ENCODE data around the gene MARCHF2. TPM values are rescaled to one million over a fixed set of nuclear protein-coding genes. Genes with fewer than 3 reads are reported as not detected.

Gene MARCHF2
- total and polyA plus RNA-seq, 2 donors (not counting 3 experiments of a cell fraction or from before 2014, with no cell fraction given), result 43.5 to 91.9 TPM

DNA sequence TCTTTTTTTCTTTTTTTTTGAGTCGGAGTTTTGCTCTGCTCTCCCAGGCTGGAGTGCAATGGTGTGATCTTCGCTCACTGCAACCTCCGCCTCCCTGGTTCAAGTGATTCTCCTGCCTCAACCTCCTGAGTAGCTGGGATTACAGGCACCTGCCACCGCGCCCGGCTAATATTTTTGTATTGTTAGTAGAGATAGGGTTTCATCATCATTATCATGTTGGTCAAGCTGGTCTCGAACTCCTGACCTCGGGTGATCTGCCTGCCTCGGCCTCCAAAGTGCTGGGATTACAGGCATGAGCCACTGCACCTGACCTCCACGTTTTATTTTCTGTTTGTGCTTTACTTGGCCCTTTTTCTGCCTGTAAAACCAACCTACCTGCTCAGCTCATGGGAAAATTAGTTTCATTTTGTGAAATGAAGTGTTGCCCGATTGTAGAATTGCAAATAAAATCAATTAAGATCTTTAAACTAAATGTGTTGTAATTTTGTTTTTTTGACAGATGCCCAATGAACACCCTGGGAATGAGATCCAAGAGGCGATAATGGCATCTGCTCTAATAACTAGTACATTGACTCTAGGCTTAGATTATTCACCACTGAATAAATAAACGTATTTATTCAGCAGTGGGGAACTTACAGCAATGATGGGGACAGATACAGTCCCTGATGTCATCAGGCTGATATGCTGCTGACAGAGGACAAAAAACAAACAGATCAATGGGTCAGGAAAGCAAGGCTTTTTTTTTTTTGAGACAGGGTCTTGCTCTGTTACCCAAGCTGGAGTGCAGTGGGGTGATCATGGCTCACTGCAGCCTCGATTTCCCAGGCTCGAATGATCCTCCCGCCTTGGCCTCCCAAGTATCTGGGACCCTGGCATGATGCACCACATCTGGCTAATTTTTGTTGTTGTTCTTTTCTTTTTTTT is 25.2 kb upstream of the MARCHF2 start:
- Histone ChIP-seq H2AFZ (ENCODE audit: low read depth, low read length) (no peak overlapping the region), H3K4me3 (replicated peaks in 1 of 3; ENCODE audit: insufficient read depth in 1 of 3, low read depth in 1 of 3, low read length in 3 of 3) (no peak overlapping the region), H3K36me3 (ENCODE audit: control insufficient read depth in 2 of 2, extremely low read depth in 1 of 2, insufficient read depth in 2 of 2, low read length in 2 of 2) (no peaks in the 10 kb centered on the region), H3K9me3 (replicated peaks; ENCODE audit: control insufficient read depth, insufficient read depth, low read length) (no peaks in the 10 kb centered on the region), H3K9ac (replicated peaks; ENCODE audit: extremely low read depth, insufficient read depth, low read length) (no peak overlapping the region), H3K4me2 (ENCODE audit: insufficient read depth, low read length) (no peak overlapping the region), H3K9me1 (replicated peaks; ENCODE audit: control insufficient read depth, extremely low read depth, insufficient read depth, low read length) (no peaks in the 10 kb centered on the region), H3K27ac (ENCODE audit: insufficient read depth, low read depth, low read length) (no peak overlapping the region), H3K4me1 (ENCODE audit: control insufficient read depth, extremely low read depth, insufficient read depth, low read length) (peaks cover 12% of the 10 kb centered on the region), H4K20me1 (replicated peaks; ENCODE audit: control insufficient read depth, extremely low read depth, insufficient read depth, low read length) (no peaks in the 10 kb centered on the region), H3K27me3 (ENCODE audit: control insufficient read depth in 2 of 2, insufficient read depth in 2 of 2, low read length in 2 of 2) (no peaks in the 10 kb centered on the region), H3K79me2 (ENCODE audit: control insufficient read depth, insufficient read depth, low read length) (peaks cover 19% of the 10 kb centered on the region)
- dilution Hi-C loops (cut with MboI; ENCODE audit: extremely low pct_ligation_motif_present, low sequenced_read_pairs), result no loop called here
- intact Hi-C loops (cut with micrococcal nuclease), result no loop called here
- ChIA-PET CTCF (no interaction called here), POLR2A (no interaction called here)
- no TSS peak for BruUV-seq (replicated peaks)
- DNase-seq (ENCODE audit: low read depth, low spot score) (no peak), FAIRE-seq (no peak)
- TF ChIP-seq POLR2AphosphoS5 (IDR thresholded peaks at IDR 0.05; ENCODE audit: insufficient read depth, low read depth, low read length), result no peak
- TF ChIP-seq POLR2A (IDR thresholded peaks at IDR 0.05; ENCODE audit: low read depth, low read length), result no peak
- no peak for TF ChIP-seq FOS (IDR thresholded peaks at IDR 0.05; ENCODE audit: borderline replicate concordance, insufficient read depth, low read length)
- no peak for TF ChIP-seq MYC (IDR thresholded peaks at IDR 0.05; ENCODE audit: low read depth, low read length)

- no peak for FAIRE-seq
- H3K9me3 ChIP-seq (replicated peaks; ENCODE audit: control insufficient read depth, insufficient read depth, low read length), result no peaks in the 10 kb centered on the region
- H3K4me3 ChIP-seq (replicated peaks in 1 of 3; ENCODE audit: insufficient read depth in 1 of 3, low read depth in 1 of 3, low read length in 3 of 3), result no peak overlapping the region
- H3K36me3 ChIP-seq (ENCODE audit: control insufficient read depth in 2 of 2, extremely low read depth in 1 of 2, insufficient read depth in 2 of 2, low read length in 2 of 2), result no peaks in the 10 kb centered on the region
- H2AFZ ChIP-seq (ENCODE audit: low read depth, low read length), result no peak overlapping the region
- dilution Hi-C loops (cut with MboI; ENCODE audit: extremely low pct_ligation_motif_present, low sequenced_read_pairs) (no loop called here), intact Hi-C loops (cut with micrococcal nuclease) (no loop called here)
- CTCF ChIA-PET, result no interaction called here
- DNase-seq (ENCODE audit: low read depth, low spot score), result no peak
- H3K4me2 ChIP-seq (ENCODE audit: insufficient read depth, low read length), result no peak overlapping the region
- no TSS peak for BruUV-seq (replicated peaks)
- H4K20me1 ChIP-seq (replicated peaks; ENCODE audit: control insufficient read depth, extremely low read depth, insufficient read depth, low read length), result no peaks in the 10 kb centered on the region
- no peak overlapping the region for H3K27ac ChIP-seq (ENCODE audit: insufficient read depth, low read depth, low read length)
- H3K79me2 ChIP-seq (ENCODE audit: control insufficient read depth, insufficient read depth, low read length), result peaks cover 25% of the 10 kb centered on the region
- TF ChIP-seq, protein P1, sequence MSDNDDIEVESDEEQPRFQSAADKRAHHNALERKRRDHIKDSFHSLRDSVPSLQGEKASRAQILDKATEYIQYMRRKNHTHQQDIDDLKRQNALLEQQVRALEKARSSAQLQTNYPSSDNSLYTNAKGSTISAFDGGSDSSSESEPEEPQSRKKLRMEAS (IDR thresholded peaks at IDR 0.05; ENCODE audit: insufficient read depth, insufficient read length), result no peak
- no peak for TF ChIP-seq POLR2A (IDR thresholded peaks at IDR 0.05; ENCODE audit: low read depth, low read length)
- TF ChIP-seq POLR2AphosphoS5 (IDR thresholded peaks at IDR 0.05; ENCODE audit: insufficient read depth, low read depth, low read length), result no peak
- no peak for TF ChIP-seq FOS (IDR thresholded peaks at IDR 0.05; ENCODE audit: borderline replicate concordance, insufficient read depth, low read length)
- TF ChIP-seq JUN (IDR thresholded peaks at IDR 0.05; ENCODE audit: borderline replicate concordance, insufficient read depth, insufficient read length, low read depth), result no peak
- no peak for TF ChIP-seq CTCF (IDR thresholded peaks at IDR 0.05; ENCODE audit: extremely low read depth in 1 of 2, insufficient read depth in 1 of 2, low read depth in 1 of 2, low read length in 2 of 2)
- no peak for TF ChIP-seq MYC (IDR thresholded peaks at IDR 0.05; ENCODE audit: low read depth, low read length)
- TF ChIP-seq GATA2 (IDR thresholded peaks at IDR 0.05; ENCODE audit: insufficient read depth, insufficient read length, low read depth, low read length), result no peak
- no peak for TF ChIP-seq EZH2 (IDR thresholded peaks at IDR 0.05; ENCODE audit: borderline replicate concordance, low read depth, low read length, severe bottlenecking)
- H3K4me1 ChIP-seq (ENCODE audit: control insufficient read depth, extremely low read depth, insufficient read depth, low read length), result peaks cover 12% of the 10 kb centered on the region
- POLR2A ChIA-PET, result no interaction called here
- H3K9ac ChIP-seq (replicated peaks; ENCODE audit: extremely low read depth, insufficient read depth, low read length), result no peak overlapping the region
- no peaks in the 10 kb centered on the region for H3K9me1 ChIP-seq (replicated peaks; ENCODE audit: control insufficient read depth, extremely low read depth, insufficient read depth, low read length)
- H3K27me3 ChIP-seq (ENCODE audit: control insufficient read depth in 2 of 2, insufficient read depth in 2 of 2, low read length in 2 of 2), result no peaks in the 10 kb centered on the region
These were observed 24.5 kb upstream of the MARCHF2 start for GRCh38 chr19:8388612-8388958.
